ENCODE results near the gene TWSG1.

DNA sequence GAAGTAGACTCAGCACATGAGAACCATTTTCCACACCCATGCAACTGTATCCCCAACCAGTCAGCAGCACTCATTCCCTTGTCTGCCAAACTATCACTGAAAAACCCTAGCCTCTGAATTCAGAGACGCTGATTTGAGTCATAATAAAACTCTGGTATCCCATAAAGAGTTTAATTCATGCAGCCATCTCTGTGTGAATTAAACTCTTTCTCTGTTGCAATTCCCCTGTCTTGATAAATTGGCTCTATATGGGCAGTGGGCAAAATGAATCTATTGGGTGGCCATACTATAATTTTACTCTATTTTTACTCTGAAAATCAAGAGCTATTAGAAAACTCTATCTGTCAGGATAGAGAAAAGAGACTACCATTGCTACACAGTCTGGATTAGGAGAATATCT is 40.6 kb upstream of the TWSG1 start:
- TF ChIP-seq, protein P1, sequence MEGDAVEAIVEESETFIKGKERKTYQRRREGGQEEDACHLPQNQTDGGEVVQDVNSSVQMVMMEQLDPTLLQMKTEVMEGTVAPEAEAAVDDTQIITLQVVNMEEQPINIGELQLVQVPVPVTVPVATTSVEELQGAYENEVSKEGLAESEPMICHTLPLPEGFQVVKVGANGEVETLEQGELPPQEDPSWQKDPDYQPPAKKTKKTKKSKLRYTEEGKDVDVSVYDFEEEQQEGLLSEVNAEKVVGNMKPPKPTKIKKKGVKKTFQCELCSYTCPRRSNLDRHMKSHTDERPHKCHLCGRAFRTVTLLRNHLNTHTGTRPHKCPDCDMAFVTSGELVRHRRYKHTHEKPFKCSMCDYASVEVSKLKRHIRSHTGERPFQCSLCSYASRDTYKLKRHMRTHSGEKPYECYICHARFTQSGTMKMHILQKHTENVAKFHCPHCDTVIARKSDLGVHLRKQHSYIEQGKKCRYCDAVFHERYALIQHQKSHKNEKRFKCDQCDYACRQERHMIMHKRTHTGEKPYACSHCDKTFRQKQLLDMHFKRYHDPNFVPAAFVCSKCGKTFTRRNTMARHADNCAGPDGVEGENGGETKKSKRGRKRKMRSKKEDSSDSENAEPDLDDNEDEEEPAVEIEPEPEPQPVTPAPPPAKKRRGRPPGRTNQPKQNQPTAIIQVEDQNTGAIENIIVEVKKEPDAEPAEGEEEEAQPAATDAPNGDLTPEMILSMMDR (IDR thresholded peaks at IDR 0.05; ENCODE audit: insufficient read depth, low read length), result no peak
- no peak for TF ChIP-seq POLR2AphosphoS5 (IDR thresholded peaks at IDR 0.05; ENCODE audit: low read depth)
